ENCODE results near the gene CALHM5. TPM values are rescaled to one million over a fixed set of nuclear protein-coding genes. Genes with fewer than 3 reads are reported as not detected.

The CALHM5 gene, protein sequence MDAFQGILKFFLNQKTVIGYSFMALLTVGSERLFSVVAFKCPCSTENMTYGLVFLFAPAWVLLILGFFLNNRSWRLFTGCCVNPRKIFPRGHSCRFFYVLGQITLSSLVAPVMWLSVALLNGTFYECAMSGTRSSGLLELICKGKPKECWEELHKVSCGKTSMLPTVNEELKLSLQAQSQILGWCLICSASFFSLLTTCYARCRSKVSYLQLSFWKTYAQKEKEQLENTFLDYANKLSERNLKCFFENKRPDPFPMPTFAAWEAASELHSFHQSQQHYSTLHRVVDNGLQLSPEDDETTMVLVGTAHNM
- under 0.01 and 0.21 TPM in 2 replicates for total RNA-seq

DNA sequence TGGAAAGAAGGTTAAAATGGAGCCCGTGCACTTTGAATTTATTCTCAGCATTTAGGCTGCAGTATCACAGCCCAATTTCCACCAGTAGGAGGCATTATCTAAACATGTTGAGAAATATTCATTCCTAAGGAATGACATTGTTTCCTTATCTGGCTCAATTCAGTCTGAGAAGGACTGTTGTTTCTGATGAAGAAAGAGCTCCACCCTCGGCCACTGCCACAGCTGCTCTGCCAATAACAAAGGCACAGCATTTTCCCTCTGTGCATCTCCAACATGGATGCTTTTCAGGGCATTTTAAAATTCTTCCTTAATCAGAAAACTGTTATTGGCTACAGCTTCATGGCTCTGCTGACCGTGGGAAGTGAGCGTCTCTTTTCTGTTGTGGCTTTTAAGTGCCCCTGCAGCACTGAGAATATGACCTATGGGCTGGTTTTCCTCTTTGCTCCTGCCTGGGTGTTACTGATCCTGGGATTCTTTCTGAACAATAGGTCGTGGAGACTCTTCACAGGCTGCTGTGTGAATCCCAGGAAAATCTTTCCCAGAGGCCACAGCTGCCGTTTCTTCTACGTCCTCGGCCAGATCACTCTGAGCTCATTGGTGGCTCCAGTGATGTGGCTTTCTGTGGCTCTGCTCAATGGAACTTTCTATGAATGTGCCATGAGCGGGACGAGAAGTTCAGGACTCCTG lies at the start of gene CALHM5:
Gene CALHM5 (plus strand): TSS at position 216 of the 687 bp plus-strand sequence. CDS start 58 bp downstream, at position 274.

DNA sequence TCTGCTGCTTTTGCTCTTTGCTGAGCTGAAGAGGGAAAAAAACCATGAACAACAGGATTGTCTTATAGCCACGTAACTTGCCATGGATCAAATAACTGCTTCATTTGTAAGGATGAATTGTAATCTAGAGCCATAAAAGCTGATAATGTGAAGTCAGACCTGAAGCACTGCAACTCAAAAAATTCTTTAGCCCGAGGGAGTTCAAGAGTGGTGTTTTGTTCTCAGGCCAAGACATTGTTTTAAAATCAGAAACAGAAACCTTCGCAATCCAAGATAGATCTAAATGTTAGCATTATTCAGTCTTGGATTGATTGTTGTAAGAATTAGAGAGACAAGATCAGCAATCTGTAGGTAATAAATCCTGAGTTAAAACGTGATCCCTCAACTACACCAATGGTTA lies 34.2 kb downstream of the CALHM5 start, which contains the start of gene TRAPPC3L:
Gene TRAPPC3L (minus strand): TSS at position 34 of the 400 bp plus-strand sequence. CDS start 170 bp downstream, outside the sequence.

GRCh38 chr6:116553451-116553850 lies 42.0 kb downstream of the CALHM5 start, which contains the start of gene CALHM4:
Gene CALHM4, plus strand, starts transcription at chr6:116553751. Its CDS starts 43 bp downstream, at chr6:116553794.

DNA sequence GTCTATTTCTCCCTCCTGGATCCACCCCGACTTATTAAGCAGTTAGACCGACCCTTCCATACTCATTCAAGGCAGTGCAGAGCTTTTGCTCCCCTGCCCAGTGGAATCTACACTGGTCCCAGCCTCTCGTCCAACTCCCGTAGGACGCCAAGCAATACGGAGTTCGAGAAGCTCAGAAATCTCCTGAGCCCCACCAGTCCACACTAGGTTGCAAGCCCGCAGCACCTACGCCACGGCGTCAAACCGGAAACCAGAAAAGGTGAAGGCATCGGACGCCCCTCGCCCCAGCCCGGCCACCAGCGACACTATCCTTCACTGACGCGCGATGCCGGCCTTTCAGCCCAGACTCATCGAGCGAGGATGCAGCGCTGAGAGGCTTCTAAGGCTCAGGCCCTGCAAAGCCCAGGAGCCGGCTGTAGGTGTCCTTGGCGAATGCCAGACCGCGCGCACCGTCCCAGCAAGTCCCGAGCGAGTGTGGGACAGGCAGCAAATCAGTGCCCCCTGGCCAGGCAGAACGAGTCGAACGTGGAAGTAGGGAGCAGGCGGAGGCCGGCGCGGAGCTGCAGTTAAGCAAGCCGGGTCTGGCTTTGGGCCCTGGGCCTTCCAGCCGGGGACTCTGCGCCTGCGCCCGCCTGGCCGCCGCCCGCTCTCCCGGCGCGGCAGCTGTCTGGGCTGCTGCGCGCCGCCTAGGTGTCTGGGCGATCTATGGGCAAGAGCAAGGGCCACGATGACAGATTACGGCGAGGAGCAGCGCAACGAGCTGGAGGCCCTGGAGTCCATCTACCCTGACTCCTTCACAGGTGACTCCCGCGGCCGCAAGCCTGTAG lies 59.6 kb downstream of the CALHM5 start, which contains the start of gene RWDD1:
Gene RWDD1 (plus strand): TSS at position 649 of the 827 bp plus-strand sequence. CDS start 79 bp downstream, at position 728.

Other genes with a start within 250 kb of the CALHM5 start
- 93.7 and 106 TPM in 2 replicates for gene TSPYL1, start 231.7 kb upstream of the CALHM5 start, total RNA-seq
- gene DSE, start 140.7 kb upstream of the CALHM5 start, total RNA-seq = 112 and 148 TPM in 2 replicates
- gene CALHM6, start 50.3 kb upstream of the CALHM5 start, total RNA-seq = 0.43 and 0.68 TPM in 2 replicates
- not detected in 2 replicates for gene TRAPPC3L, start 34.0 kb downstream of the CALHM5 start, total RNA-seq
- gene CALHM4, start 42.1 kb downstream of the CALHM5 start, total RNA-seq = not detected in 2 replicates
- 18.1 and 24.9 TPM in 2 replicates for gene RWDD1, start 59.9 kb downstream of the CALHM5 start, total RNA-seq
- under 0.01 TPM in 2 replicates for gene RSPH4A, start 104.8 kb downstream of the CALHM5 start, total RNA-seq
- gene ZUP1, start 157.1 kb downstream of the CALHM5 start, total RNA-seq = 25.2 and 26.3 TPM in 2 replicates
- 3.1 and 5.5 TPM in 2 replicates for gene KPNA5, start 169.6 kb downstream of the CALHM5 start, total RNA-seq

All from nasal cavity respiratory epithelium epithelial cell of viscerocranial mucosa (primary cell).